ENCODE measurements around the gene C3orf20.
"Not testable (repeated sequence)": the region's sequence is repeated elsewhere in the genome, so short reads cannot be mapped to it uniquely, and the experiment has no call there.

The C3orf20 gene

GRCh38 chr3:14801031-14801430 lies 126.1 kb downstream of the C3orf20 start:
- no peak for FAIRE-seq

GRCh38 chr3:14801668-14802380 lies 126.9 kb downstream of the C3orf20 start:
- FAIRE-seq = no peak

- FAIRE-seq = no peak
These were observed 127.4 kb downstream of the C3orf20 start for GRCh38 chr3:14802381-14802731.

GRCh38 chr3:14803101-14803980 lies 128.4 kb downstream of the C3orf20 start:
- no peak for FAIRE-seq

GRCh38 chr3:14803981-14804834 lies 129.3 kb downstream of the C3orf20 start:
- no peak for FAIRE-seq

- FAIRE-seq = no peak
These were observed 130.2 kb downstream of the C3orf20 start for GRCh38 chr3:14804835-14805780.

GRCh38 chr3:14805961-14806537 lies 131.1 kb downstream of the C3orf20 start:
- no peak for FAIRE-seq

GRCh38 chr3:14806641-14807263 lies 131.8 kb downstream of the C3orf20 start:
- FAIRE-seq = no peak

GRCh38 chr3:14808025-14808424 lies 133.1 kb downstream of the C3orf20 start:
- no peak for FAIRE-seq

- FAIRE-seq = no peak
These were observed 133.7 kb downstream of the C3orf20 start for GRCh38 chr3:14808502-14809266.

- FAIRE-seq = not testable (repeated sequence)
These were observed 134.7 kb downstream of the C3orf20 start for GRCh38 chr3:14809611-14810010.

GRCh38 chr3:14810070-14810791 lies 135.3 kb downstream of the C3orf20 start:
- no peak for FAIRE-seq

- no peak for FAIRE-seq
These were observed 136.1 kb downstream of the C3orf20 start for GRCh38 chr3:14810801-14811661.

GRCh38 chr3:14811684-14812083 lies 136.7 kb downstream of the C3orf20 start:
- FAIRE-seq = no peak

- no peak for FAIRE-seq
These were observed 137.4 kb downstream of the C3orf20 start for GRCh38 chr3:14812196-14812790.

GRCh38 chr3:14814411-14814871 lies 139.5 kb downstream of the C3orf20 start:
- FAIRE-seq = no peak

GRCh38 chr3:14816359-14816758 lies 141.4 kb downstream of the C3orf20 start:
- no peak for FAIRE-seq

All from colon (tissue), 2 donors.